ENCODE results near the gene GXYLT1. TPM values are rescaled to one million over a fixed set of nuclear protein-coding genes. Genes with fewer than 3 reads are reported as not detected.
"Not testable (repeated sequence)": the region's sequence is repeated elsewhere in the genome, so short reads cannot be mapped to it uniquely, and the experiment has no call there.

The GXYLT1 gene
- 13.1 TPM for polyA plus RNA-seq (2013, experiment 1 of 2; ENCODE audit: insufficient read length)
- polyA plus RNA-seq (2013, experiment 2 of 2; ENCODE audit: insufficient read length): 14.2 TPM

GRCh38 chr12:42144408-42145196 is at the start of gene GXYLT1:
Gene GXYLT1, minus strand, starts transcription at chr12:42144874. Its CDS starts 228 bp downstream, at chr12:42144646.
- DNase-seq: peak; percentile 94

- DNase-seq: no peak
These were observed 48.0 kb upstream of the GXYLT1 start for GRCh38 chr12:42192686-42193085.

GRCh38 chr12:42192258-42192657 is 47.6 kb upstream of the GXYLT1 start:
- DNase-seq: no peak

GRCh38 chr12:42190376-42190775 is 45.7 kb upstream of the GXYLT1 start:
- no peak for DNase-seq

GRCh38 chr12:42188275-42188674 is 43.6 kb upstream of the GXYLT1 start:
- not testable (repeated sequence) for DNase-seq

- DNase-seq: no peak
These were observed 43.1 kb upstream of the GXYLT1 start for GRCh38 chr12:42187799-42188198.

GRCh38 chr12:42186793-42187192 is 42.1 kb upstream of the GXYLT1 start:
- DNase-seq: no peak

GRCh38 chr12:42182394-42182793 is 37.7 kb upstream of the GXYLT1 start:
- DNase-seq: no peak

- DNase-seq: no peak
These were observed 36.4 kb upstream of the GXYLT1 start for GRCh38 chr12:42180990-42181596.

GRCh38 chr12:42178101-42178500 is 33.4 kb upstream of the GXYLT1 start:
- DNase-seq: no peak

GRCh38 chr12:42174978-42175377 is 30.3 kb upstream of the GXYLT1 start:
- DNase-seq: no peak

- DNase-seq: no peak
These were observed 29.4 kb upstream of the GXYLT1 start for GRCh38 chr12:42173961-42174521.

GRCh38 chr12:42172441-42173210 is 28.0 kb upstream of the GXYLT1 start:
- DNase-seq: peak; percentile 37

- DNase-seq: peak; percentile 69
These were observed 23.0 kb upstream of the GXYLT1 start for GRCh38 chr12:42167711-42168110.

GRCh38 chr12:42166501-42166900 is 21.8 kb upstream of the GXYLT1 start:
- DNase-seq: peak; percentile 90

- DNase-seq: no peak
These were observed 19.2 kb upstream of the GXYLT1 start for GRCh38 chr12:42163913-42164312.

GRCh38 chr12:42162965-42163364 is 18.3 kb upstream of the GXYLT1 start:
- peak; percentile 55 for DNase-seq

GRCh38 chr12:42162193-42162592 is 17.5 kb upstream of the GXYLT1 start:
- DNase-seq: peak; percentile 61

- no peak for DNase-seq
These were observed 16.9 kb upstream of the GXYLT1 start for GRCh38 chr12:42161529-42161928.

- DNase-seq: no peak
These were observed 11.6 kb upstream of the GXYLT1 start for GRCh38 chr12:42156232-42156631.

GRCh38 chr12:42145552-42146215 is 1.0 kb upstream of the GXYLT1 start:
- no peak for DNase-seq

GRCh38 chr12:42145197-42145549 is 499 bp upstream of the GXYLT1 start:
- no peak for DNase-seq

GRCh38 chr12:42144158-42144407 is 591 bp downstream of the GXYLT1 start:
- DNase-seq: no peak

Measured in fibroblast of skin of scalp (primary cell).